ENCODE results near the gene GRM3.

The GRM3 gene

GRCh38 chr7:86706406-86706805 is 62.7 kb downstream of the GRM3 start:
- no peak for DNase-seq

- DNase-seq = no peak
These were observed 64.4 kb downstream of the GRM3 start for GRCh38 chr7:86708031-86708680.

DNA sequence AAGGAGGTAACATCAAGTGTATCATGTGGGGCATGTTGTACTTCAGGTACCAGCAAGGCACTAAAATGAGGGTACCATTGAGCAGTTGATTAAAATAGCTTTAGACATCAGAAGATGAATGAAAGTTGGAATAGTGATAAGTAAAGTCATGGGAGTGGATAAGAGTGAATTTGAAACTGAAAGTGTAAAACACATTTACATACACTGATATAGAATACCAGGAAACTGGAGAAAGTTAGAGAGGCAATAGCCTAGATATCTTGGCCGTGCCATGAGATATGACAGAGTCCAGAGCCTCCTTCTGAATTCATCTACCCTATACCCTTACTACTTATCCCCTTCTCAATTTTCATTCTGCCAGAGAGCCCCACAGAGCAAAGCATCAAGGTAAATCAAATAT is 76.6 kb downstream of the GRM3 start:
- DNase-seq = no peak

DNA sequence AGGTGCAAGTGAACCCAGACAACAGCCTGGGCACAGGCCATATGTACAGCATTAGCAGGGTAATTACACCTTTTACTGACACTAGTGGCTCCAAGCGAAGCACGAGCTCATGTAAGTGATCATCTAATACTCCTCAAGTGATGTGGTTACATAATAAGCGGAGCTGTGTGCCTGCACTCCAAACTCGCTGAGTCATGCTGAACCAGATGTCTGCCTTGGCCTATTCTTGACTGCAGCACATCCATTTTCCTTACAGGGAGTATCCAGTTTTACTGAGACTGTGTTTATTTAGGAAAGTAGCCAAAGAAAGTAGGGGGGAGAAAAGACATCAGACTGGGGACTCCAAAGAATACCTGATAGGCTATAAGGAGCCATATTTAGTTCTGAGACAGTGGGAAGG is 90.1 kb downstream of the GRM3 start:
- DNase-seq = no peak

- DNase-seq = no peak
These were observed 101.5 kb downstream of the GRM3 start for GRCh38 chr7:86745013-86745745.

DNA sequence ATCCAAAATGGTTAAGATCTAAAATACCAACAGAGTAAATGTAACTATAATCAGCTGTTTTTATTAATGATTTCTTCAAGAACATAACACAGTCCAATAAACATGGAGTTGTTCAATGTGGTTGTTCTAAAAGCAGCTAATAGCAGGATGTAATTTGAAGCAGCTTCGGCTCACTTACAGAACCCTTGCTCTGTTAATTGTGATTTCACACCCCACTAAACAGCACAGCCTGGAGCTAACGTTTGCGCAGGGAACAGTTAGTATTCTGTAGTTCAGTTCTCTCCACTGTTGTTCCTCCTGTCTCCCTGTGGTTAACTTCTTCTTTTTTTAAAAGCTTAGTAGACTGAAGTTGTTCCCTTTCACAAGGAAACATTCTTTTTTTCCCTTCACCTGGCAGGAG is 104.0 kb downstream of the GRM3 start:
- DNase-seq = no peak

DNA sequence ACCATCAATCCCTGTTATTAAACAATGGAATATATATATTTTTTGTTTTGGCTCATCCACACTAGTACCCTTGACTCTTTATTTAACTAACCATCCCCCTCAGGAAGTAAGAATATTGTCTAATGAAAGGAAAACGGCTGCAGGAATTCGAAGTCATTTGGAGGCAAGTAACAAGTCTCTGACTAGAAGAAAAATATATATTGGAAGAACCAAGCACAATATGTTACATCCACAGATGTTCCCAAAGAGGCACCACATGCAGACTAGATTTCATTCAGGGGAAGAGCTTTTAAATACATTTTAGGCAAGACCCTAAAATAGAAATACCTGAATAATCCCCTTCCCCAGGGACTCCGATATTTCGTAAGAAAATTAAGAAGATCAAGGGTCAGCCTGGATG is 104.5 kb downstream of the GRM3 start:
- no peak for DNase-seq

DNA sequence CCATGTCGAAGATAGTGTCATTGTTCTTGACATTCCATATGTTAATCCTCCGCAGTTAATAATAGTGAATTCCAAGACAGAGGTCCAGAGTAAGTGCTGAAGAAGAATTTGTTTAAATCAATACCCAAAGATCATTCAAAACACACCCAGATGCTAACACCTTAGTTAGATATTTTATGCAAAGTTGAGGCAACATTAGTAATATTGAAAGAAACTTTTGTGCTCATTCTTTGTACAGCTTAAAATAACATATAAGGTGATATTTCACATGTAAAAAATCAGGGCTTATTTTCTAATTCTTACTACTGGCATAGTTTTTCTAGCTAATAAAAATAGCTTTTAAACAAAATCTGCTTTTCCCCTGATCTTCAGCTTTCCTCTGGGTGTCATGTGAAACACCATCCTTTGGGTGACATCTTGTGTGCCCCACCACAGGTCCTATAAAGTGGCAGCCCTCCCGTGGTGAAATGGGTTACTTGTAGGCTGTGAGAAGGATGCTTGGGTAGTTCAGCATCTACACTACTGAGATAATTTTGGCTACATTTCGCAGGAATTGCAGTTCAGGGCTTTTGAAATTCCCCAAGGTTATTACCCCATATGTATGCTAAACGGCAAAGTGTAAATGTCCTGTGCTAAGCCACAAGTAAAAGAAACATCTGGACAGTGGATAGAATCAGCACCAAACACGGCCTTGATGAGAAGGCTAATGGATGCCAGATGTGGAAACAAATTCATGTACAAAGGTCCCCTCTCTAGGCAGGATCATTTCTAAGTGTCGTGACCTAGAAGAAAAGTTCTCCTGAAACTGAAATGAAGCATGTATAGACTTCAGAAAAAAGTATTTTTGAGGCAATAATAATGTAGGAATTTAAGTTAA is 105.4 kb downstream of the GRM3 start:
- DNase-seq = no peak

DNA sequence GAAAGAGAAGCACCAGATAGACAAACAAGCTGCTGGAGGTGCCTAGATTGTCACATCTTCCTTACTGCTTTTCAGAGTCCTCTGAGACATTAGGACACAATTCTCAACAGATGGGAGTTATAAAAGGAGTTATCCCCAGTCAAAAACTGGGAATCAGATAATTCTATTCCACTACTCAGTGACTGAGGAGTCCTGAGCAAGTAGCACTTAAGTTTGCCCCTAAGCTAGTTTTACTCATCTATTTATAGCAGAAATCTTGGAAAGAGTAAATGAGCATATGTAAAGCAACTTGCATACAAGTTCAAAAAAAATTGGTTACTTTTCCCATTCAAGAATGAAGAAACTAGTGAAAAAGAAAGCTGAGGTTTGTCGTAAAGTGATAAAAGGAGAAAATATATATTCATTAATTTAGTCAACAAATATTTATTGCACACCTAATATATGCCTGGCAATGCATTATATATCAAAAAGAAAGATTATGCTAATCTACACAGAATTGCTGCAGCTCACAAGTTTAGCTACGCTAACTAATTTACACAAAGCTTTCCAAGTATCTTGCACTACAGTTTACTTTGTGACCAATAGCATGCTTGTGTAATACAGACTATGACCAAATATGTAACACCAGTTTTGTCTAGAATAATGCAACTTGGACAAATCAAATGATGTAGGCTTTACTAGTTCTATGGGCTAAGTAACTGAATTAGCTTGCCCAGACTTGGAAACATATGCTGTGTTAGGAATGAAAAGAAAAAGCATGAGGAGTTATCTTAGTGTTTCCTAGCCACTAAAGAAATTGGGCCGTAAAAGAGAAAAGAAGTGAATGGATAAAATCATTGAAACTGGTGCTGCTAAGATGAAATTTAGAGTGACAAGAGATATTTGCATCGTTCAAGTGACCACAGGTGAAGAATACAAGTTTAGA is 106.3 kb downstream of the GRM3 start:
- DNase-seq = no peak

DNA sequence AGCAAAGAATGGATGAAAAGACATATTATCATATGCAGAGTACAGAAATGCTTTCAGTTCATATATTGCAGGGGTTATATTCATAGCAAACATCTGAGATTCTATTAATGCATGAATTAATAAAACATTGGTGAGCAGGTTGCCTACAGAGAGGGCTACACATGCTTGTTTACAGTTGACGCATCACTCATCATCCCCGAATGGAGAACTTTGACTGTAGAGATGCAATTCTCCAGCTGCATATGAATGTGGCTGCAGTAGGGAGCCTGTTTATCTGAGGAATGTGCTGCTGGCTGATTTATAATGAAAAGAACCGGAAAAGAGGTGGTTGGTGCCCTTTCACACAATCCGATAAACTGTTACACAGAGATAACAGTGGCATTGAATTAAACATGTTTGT is 116.5 kb downstream of the GRM3 start:
- DNase-seq = no peak

GRCh38 chr7:86762129-86762528 is 118.4 kb downstream of the GRM3 start:
- DNase-seq = no peak

DNA sequence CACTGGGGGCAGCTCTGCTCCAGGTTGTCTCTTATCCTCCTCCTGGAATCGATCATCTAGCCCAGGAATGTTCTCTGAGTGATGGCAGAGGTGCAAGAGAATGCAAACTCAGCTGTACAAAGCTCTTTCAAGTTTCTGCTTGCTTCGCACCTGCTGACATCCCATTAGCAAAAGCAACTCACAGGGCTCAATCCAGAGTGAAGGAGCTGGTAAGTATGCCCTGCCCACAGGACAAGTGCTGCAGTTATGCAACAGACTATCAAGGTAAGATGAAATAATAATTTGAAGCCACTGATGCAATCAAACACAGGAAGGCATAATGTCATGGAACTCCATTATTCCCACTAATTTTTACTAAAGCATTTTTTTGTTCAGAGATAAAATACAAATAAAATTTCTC is 122.2 kb downstream of the GRM3 start:
- no peak for DNase-seq

DNA sequence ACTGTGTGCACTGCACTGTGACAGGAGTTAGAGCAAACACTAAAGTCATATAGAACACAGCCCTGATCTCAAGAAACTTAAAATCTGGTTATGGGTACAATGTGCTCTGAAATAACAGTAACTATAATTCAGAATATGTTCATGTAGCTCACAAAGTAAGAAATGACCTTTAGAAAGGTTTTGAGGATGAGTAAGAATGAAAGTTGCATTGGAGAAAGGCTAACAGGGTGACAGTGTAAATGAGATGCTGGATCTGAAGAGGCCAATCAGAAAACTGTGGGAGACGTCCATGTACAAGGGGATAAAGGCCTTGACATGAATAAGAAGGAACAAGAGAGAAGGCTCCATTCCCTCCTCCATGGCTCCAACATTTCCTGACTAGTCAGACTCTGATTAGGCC is 124.7 kb downstream of the GRM3 start:
- DNase-seq = no peak

GRCh38 chr7:86768967-86769760 is 125.5 kb downstream of the GRM3 start:
- no peak for DNase-seq

- DNase-seq = no peak
These were observed 129.6 kb downstream of the GRM3 start for GRCh38 chr7:86773309-86773708.

DNA sequence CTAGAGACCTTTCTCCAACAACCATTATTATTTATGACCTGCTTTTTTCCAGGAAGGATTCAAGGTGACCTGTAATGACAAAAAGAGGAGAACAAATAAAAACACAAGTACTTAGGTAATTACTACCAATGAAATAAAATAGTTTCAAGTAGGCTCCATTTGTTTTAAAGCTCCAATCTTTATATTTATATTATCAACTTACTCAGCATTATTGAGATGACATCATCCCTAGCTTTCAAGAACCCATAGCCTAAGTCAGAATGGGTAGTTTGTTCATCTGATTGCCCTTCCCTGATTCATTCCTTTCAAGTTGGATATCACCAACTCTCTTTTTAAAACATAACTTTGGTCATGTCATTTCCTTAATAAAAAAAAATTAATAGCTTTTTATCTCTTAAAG is 131.5 kb downstream of the GRM3 start:
- no peak for DNase-seq

DNA sequence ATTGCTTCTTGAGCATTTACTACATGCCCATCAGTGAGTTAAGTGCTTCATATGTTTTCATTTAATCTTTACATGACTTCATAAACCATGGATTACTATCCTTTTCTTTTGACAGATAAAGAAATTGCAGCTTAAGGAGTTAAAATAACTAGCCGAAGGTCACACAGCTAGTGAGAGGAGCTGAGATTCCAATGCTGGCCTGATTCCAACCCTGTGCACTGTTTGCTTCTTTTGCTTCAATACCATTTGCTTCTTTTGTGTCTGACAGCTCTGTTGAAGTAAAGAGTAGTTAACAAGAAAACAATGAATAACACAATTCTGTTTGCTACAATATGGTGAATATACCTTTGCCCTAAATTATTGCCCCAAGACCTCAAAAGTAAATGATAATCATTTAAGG is 132.4 kb downstream of the GRM3 start:
- DNase-seq = no peak

- no peak for DNase-seq
These were observed 134.6 kb downstream of the GRM3 start for GRCh38 chr7:86778271-86778670.

- no peak for DNase-seq
These were observed 141.1 kb downstream of the GRM3 start for GRCh38 chr7:86784765-86785164.

DNA sequence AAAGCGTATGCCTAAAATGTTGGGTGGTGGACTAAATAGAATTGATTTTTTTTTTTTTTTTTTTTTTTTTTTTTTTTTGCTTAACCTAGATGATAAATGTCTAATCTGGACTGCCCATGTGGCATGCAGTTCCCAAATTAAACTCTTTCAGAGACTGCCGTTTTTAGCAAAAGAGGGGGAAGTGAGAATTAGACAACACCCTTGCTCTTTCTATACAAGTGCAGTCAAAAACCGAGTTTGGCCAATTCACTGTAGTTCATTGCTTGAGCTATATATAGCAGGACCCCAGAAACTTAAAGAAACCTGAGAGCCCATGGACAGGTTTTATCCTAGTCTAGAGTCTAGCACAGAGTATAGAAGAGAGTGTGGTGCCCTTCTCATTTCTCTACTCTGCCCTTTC is 141.9 kb downstream of the GRM3 start:
- no peak for DNase-seq

GRCh38 chr7:86786376-86786775 is 142.7 kb downstream of the GRM3 start:
- DNase-seq = no peak

- DNase-seq = no peak
These were observed 145.2 kb downstream of the GRM3 start for GRCh38 chr7:86788948-86789347.

Data from stimulated activated naive CD4-positive, alpha-beta T cell (primary cell).